HepG2 (cell line): ENCODE results near the gene AHCY. TPM values are rescaled to one million over a fixed set of nuclear protein-coding genes. Genes with fewer than 3 reads are reported as not detected.

ENCODE experiments used
- ARID2 ChIP-seq: sonication (generic); formaldehyde crosslinking; IDR thresholded peaks from 2 replicates; pipeline ENCODE4 v1.8.1; 2022; ENCODE audit warnings: mild to moderate bottlenecking, missing genetic modification reagents, borderline replicate concordance
- ISX ChIP-seq: sonication (generic); formaldehyde crosslinking; conservative IDR thresholded peaks from 2 replicates; pipeline ENCODE4 v1.5.0; 2020; ENCODE audit warnings: missing genetic modification reagents
- KLF13 ChIP-seq: sonication (generic); formaldehyde crosslinking; IDR thresholded peaks from 2 replicates; pipeline ENCODE4 v1.4.0; 2020; ENCODE audit warnings: mild to moderate bottlenecking, missing genetic modification reagents
- MYC ChIP-seq: sonication (generic); formaldehyde crosslinking; IDR thresholded peaks from 2 replicates; pipeline ENCODE4 v1.9.0; 2021; ENCODE audit warnings: missing genetic modification reagents, borderline replicate concordance
- NFATC3 ChIP-seq: sonication (generic); formaldehyde crosslinking; IDR thresholded peaks from 2 replicates; pipeline ENCODE4 v1.5.1; 2020; ENCODE audit warnings: mild to moderate bottlenecking, missing genetic modification reagents
- NR2F6 ChIP-seq, 2 experiments: IDR thresholded peaks; 2 replicates each; pipeline ENCODE4 v1.6.1; 2016; ENCODE audit warnings: antibody characterized with exemption in 1 of 2, mild to moderate bottlenecking in 1 of 2
- ONECUT2 ChIP-seq: sonication (generic); formaldehyde crosslinking; IDR thresholded peaks from 2 replicates; pipeline ENCODE4 v1.4.0; 2020; ENCODE audit warnings: missing genetic modification reagents
- SAP130 ChIP-seq: IDR thresholded peaks from 2 replicates; pipeline ENCODE4 v1.6.1; 2016; ENCODE audit warnings: low read depth
- ZFP36L1 ChIP-seq: sonication (generic); formaldehyde crosslinking; IDR thresholded peaks from 2 replicates; pipeline ENCODE4 v1.8.0; 2022; ENCODE audit warnings: mild to moderate bottlenecking, missing genetic modification reagents, moderate library complexity
- ZNF33B ChIP-seq: sonication (generic); formaldehyde crosslinking; IDR thresholded peaks from 2 replicates; pipeline ENCODE4 v1.5.1; 2020; ENCODE audit warnings: mild to moderate bottlenecking, missing genetic modification reagents
- ZNF703 ChIP-seq: sonication (generic); formaldehyde crosslinking; IDR thresholded peaks from 2 replicates; pipeline ENCODE4 v1.5.1; 2020; ENCODE audit warnings: missing genetic modification reagents, mild to moderate bottlenecking, moderate library complexity, borderline replicate concordance
- ZSCAN20 ChIP-seq: sonication (generic); formaldehyde crosslinking; IDR thresholded peaks from 2 replicates; pipeline ENCODE4 v1.4.0; 2020; ENCODE audit warnings: missing genetic modification reagents, mild to moderate bottlenecking, borderline replicate concordance
- polyA plus RNA-seq, 8 experiments: library from polyadenylated mRNA; depleted of rRNA in 3 of 8; stranded (reverse) in 7 of 8; unstranded in 1 of 8; fragments of >200 nt; fragmentation: Illumina TruSeq in 4 of 8; extraction: Trizol in 4 of 8; gene quantifications; 2 replicates each; pipeline versions ENCODE4 v1.2.1 to v1.2.3, GENCODE V29; 2011 to 2016; ENCODE audit warnings: low read depth in 4 of 8, missing spikeins in 1 of 8, mixed read lengths in 1 of 8; ENCODE audit not compliant: insufficient read depth in 1 of 8
- total RNA-seq, 5 experiments: library from RNA; depleted of rRNA; stranded (reverse); fragments of >200 nt; fragmentation: Illumina TruSeq; extraction: Trizol; gene quantifications; 2 replicates each; pipeline ENCODE4 v1.2.3, GENCODE V29; 2016; ENCODE audit warnings: low read depth in 1 of 5
- TF ChIP-seq, protein P1 (sequence below): sonication (generic); formaldehyde crosslinking; IDR thresholded peaks from 2 replicates; pipeline ENCODE4 v1.8.0; 2022; ENCODE audit warnings: mild to moderate bottlenecking, missing genetic modification reagents
- TF ChIP-seq, protein P2 (sequence below): sonication (generic); formaldehyde crosslinking; IDR thresholded peaks from 2 replicates; pipeline ENCODE4 v1.8.0; 2022; ENCODE audit warnings: low read depth, missing genetic modification reagents
- TF ChIP-seq, protein P3 (sequence below): IDR thresholded peaks from 2 replicates; pipeline ENCODE4 v1.6.1; 2016; ENCODE audit warnings: low read depth, missing genetic modification reagents, missing compliant biosample characterization
- TF ChIP-seq, protein P4 (sequence below): sonication (generic); formaldehyde crosslinking; IDR thresholded peaks from 2 replicates; pipeline ENCODE4 v1.5.1; 2020; ENCODE audit warnings: mild to moderate bottlenecking, missing genetic modification reagents
- TF ChIP-seq, protein P5 (sequence below): sonication (generic); formaldehyde crosslinking; IDR thresholded peaks from 2 replicates; pipeline ENCODE4 v1.4.0; 2020; ENCODE audit warnings: low read depth, mild to moderate bottlenecking, missing genetic modification reagents

AHCY gene
- total and polyA plus RNA-seq, 2 of the 13 experiments (the other 11 are each of a cell fraction or from before 2014, with no cell fraction given), result 407 to 419 TPM

DNA sequence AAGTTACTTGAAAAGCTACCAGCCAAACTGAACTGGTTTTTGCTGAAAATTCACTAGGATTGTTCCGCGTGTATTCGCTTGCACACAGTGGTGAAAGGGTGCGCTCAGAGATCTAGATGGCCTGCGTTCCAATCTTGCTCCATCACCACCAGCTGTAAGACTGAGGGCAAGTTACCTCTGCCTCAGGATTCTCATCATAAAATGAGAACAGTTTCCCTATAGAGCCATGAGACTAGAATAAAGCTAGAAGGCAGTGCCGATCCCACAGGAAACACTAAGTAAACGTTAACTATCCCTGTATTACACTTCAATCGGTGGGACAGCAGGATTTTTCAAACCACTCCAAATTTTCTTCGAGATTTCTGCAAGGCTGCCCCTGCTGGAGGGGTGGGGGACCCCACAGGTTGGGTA is 838 bp downstream of the AHCY start (continued):
- TF ChIP-seq, protein P1, sequence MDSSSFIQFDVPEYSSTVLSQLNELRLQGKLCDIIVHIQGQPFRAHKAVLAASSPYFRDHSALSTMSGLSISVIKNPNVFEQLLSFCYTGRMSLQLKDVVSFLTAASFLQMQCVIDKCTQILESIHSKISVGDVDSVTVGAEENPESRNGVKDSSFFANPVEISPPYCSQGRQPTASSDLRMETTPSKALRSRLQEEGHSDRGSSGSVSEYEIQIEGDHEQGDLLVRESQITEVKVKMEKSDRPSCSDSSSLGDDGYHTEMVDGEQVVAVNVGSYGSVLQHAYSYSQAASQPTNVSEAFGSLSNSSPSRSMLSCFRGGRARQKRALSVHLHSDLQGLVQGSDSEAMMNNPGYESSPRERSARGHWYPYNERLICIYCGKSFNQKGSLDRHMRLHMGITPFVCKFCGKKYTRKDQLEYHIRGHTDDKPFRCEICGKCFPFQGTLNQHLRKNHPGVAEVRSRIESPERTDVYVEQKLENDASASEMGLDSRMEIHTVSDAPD (CRISPR knock-in tag), result no peak; the same call in 1 of the 2 replicates
- no peak for TF ChIP-seq MYC
- TF ChIP-seq ONECUT2, result 0 out of 2 replicates have a peak, but pooled peaks have one; percentile 35
- no peak for TF ChIP-seq SAP130 (CRISPR knock-in tag)
- TF ChIP-seq, protein P2, sequence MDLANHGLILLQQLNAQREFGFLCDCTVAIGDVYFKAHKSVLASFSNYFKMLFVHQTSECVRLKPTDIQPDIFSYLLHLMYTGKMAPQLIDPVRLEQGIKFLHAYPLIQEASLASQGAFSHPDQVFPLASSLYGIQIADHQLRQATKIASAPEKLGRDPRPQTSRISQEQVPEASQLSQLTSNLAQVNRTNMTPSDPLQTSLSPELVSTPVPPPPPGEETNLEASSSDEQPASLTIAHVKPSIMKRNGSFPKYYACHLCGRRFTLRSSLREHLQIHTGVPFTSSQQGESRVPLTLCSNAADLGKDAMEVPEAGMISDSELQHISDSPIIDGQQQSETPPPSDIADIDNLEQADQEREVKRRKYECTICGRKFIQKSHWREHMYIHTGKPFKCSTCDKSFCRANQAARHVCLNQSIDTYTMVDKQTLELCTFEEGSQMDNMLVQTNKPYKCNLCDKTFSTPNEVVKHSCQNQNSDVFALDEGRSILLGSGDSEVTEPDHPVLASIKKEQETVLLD (CRISPR knock-in tag), result no peak
- TF ChIP-seq ISX (CRISPR knock-in tag), result 0 out of 2 replicates have a peak, but pooled peaks have one; percentile 46
- TF ChIP-seq ZNF33B (CRISPR knock-in tag), result no peak
- no peak for TF ChIP-seq ZNF703 (CRISPR knock-in tag)
- no peak for TF ChIP-seq ZSCAN20
- TF ChIP-seq KLF13, result no peak
- TF ChIP-seq, protein P3, sequence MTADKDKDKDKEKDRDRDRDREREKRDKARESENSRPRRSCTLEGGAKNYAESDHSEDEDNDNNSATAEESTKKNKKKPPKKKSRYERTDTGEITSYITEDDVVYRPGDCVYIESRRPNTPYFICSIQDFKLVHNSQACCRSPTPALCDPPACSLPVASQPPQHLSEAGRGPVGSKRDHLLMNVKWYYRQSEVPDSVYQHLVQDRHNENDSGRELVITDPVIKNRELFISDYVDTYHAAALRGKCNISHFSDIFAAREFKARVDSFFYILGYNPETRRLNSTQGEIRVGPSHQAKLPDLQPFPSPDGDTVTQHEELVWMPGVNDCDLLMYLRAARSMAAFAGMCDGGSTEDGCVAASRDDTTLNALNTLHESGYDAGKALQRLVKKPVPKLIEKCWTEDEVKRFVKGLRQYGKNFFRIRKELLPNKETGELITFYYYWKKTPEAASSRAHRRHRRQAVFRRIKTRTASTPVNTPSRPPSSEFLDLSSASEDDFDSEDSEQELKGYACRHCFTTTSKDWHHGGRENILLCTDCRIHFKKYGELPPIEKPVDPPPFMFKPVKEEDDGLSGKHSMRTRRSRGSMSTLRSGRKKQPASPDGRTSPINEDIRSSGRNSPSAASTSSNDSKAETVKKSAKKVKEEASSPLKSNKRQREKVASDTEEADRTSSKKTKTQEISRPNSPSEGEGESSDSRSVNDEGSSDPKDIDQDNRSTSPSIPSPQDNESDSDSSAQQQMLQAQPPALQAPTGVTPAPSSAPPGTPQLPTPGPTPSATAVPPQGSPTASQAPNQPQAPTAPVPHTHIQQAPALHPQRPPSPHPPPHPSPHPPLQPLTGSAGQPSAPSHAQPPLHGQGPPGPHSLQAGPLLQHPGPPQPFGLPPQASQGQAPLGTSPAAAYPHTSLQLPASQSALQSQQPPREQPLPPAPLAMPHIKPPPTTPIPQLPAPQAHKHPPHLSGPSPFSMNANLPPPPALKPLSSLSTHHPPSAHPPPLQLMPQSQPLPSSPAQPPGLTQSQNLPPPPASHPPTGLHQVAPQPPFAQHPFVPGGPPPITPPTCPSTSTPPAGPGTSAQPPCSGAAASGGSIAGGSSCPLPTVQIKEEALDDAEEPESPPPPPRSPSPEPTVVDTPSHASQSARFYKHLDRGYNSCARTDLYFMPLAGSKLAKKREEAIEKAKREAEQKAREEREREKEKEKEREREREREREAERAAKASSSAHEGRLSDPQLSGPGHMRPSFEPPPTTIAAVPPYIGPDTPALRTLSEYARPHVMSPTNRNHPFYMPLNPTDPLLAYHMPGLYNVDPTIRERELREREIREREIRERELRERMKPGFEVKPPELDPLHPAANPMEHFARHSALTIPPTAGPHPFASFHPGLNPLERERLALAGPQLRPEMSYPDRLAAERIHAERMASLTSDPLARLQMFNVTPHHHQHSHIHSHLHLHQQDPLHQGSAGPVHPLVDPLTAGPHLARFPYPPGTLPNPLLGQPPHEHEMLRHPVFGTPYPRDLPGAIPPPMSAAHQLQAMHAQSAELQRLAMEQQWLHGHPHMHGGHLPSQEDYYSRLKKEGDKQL (CRISPR knock-in tag), result no peak
- TF ChIP-seq, protein P4, sequence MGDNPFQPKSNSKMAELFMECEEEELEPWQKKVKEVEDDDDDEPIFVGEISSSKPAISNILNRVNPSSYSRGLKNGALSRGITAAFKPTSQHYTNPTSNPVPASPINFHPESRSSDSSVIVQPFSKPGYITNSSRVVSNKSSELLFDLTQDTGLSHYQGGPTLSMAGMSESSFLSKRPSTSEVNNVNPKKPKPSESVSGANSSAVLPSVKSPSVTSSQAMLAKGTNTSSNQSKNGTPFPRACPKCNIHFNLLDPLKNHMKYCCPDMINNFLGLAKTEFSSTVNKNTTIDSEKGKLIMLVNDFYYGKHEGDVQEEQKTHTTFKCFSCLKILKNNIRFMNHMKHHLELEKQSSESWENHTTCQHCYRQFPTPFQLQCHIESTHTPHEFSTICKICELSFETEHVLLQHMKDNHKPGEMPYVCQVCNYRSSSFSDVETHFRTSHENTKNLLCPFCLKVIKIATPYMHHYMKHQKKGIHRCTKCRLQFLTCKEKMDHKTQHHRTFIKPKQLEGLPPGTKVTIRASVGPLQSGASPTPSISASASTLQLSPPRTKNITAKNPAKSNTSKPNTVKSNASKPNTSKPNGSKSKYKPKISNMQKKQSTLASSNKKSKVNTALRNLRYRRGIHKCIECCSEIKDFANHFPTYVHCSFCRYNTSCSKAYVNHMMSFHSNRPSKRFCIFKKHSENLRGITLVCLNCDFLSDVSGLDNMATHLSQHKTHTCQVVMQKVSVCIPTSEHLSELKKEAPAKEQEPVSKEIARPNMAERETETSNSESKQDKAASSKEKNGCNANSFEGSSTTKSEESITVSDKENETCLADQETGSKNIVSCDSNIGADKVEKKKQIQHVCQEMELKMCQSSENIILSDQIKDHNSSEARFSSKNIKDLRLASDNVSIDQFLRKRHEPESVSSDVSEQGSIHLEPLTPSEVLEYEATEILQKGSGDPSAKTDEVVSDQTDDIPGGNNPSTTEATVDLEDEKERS (CRISPR knock-in tag), result no peak
- no peak for TF ChIP-seq NR2F6 (IDR thresholded peaks at IDR 0.05)
- no peak for TF ChIP-seq NR2F6 (CRISPR knock-in tag; IDR thresholded peaks at IDR 0.05)
- TF ChIP-seq ZFP36L1, result no peak
- no peak for TF ChIP-seq ARID2 (CRISPR knock-in tag)
- TF ChIP-seq, protein P5, sequence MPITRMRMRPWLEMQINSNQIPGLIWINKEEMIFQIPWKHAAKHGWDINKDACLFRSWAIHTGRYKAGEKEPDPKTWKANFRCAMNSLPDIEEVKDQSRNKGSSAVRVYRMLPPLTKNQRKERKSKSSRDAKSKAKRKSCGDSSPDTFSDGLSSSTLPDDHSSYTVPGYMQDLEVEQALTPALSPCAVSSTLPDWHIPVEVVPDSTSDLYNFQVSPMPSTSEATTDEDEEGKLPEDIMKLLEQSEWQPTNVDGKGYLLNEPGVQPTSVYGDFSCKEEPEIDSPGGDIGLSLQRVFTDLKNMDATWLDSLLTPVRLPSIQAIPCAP, result no peak
- TF ChIP-seq NFATC3 (CRISPR knock-in tag), result peak; percentile 77; the same call in 1 of the 2 replicates
